ENCODE data around the gene EVI5L.
"Not testable (repeated sequence)": the region's sequence is repeated elsewhere in the genome, so short reads cannot be mapped to it uniquely, and the experiment has no call there.

Gene EVI5L

DNA sequence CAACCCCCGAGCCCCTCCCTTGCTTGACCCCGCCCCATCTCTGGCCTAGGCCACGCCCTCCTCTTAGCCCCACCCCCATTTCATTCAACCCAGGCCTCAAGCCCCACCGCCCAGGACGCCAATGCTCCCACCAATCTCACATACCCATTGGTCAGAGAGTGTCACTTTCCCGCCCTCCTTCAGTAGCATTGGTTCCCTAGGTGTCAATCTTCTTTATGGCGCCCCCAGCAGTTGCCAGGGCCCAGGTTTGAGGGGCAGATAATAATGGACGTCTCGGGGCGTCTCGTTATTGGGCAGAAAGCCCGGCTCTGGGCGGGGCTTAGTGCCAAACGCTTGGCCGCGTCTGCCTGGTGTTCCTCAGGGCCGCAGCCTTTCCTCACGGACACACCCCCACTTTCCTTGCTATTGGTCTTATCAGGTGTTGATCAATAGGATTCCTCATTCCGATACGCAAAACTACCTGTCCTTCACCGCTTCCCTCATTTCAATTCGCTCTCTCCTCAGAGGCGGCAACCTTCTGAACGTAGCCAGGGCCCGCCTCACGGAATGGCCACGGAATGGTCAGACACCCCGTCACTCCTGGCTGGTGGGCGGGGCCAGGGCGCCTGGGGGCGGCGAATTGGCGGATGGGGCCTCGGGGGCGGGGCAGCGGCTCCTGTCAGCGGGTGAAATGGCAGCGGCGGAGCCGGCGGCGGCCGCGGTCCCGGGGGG is at the start of gene EVI5L:
TSS of gene EVI5L (plus strand) at position 658 of the 711 bp plus-strand sequence. CDS start 16,325 bp downstream, outside the sequence.
- peak; percentile 100 for DNase-seq (ENCODE audit: low read depth)

GRCh38 chr19:7781157-7781556 is 48.9 kb upstream of the EVI5L start:
- DNase-seq (ENCODE audit: low read depth): no peak

DNA sequence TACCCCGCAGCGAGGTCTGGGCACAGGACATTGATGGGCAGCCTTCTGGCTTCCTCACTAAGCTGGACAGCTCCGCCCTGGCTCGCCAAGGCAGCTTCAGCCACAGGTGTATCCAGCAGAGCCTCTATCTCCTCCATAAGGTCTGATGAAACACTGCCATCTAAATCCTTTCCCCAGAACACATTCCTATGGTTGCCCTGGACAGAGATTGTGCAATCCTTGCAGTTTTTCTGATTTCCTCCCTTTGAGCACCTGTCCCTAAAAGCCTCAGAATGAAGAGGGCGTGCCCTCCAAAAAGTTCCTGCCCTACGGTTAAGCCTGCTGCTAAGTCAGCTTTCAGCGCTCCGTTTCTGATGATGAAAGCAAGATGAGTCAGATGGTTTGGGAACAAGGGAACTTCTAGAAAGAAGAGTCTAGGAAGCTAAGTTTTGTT is 46.0 kb upstream of the EVI5L start:
- DNase-seq (ENCODE audit: low read depth): peak; percentile 76

DNA sequence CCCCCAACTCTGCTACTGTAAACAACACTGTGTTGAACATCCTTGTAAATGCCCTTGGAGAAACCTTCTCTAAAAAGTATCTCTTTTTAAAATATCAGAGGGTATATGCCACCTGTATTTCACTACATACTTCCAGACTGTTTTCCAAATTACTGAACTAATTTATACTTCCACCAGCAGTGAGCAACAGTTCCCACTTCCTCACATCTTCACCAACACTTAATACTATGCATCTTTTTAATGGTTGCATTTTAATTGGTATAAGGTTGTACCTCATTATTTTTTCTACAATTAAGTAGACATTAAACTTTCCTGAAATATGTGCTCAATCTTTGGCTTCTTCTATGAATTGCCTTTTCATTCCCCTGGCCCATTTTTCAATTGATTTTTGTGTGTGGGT is 45.2 kb upstream of the EVI5L start:
- DNase-seq (ENCODE audit: low read depth): no peak

DNA sequence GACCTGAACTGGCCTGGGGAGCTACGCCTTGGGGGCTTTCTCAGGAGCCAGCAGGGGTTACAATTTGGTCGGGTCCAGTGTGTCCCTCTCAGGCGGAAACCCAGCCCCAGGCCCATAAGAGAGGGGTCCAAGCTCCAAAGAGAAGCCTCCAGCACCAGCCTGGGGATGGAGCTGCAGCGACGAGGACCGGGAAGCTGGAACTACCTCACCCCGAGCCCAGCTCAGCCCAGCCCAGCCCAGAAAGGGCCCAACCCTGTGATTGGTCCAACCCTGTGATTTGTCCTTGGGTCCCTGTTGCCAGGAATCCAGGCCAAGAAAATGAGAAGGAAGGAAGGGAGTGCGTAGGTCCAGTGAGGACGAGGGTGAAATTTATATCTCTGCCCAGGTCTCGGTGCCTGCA is 42.9 kb upstream of the EVI5L start:
- DNase-seq (ENCODE audit: low read depth): no peak

DNA sequence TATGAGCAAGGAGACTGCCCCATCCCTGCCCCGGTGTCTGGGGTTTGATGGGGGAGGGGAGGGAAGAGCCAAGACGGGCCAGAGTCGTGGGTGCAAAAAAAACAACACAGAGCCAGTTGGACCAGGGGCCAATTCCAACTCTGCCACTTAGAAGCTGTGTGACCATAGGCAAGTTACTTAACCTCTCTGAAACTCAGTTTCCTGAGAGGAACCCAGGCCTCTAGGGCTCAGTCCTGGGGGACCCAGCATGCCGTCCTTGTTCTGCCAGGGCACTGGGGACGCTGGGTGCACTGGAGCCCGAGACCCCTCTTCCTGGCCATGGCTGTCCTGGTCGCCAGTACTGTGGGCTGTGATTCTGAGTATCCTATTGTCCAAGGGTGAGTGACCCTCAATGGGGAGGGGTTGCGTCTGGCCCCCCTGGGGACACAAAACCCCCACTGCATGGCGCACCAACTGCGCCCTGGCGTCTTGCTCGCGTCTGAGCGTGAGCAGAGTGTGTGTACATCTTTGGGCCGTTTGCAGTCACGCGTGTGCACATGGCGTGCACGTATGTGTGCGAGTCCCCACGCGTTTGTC is 42.3 kb upstream of the EVI5L start:
- DNase-seq (ENCODE audit: low read depth): no peak

DNA sequence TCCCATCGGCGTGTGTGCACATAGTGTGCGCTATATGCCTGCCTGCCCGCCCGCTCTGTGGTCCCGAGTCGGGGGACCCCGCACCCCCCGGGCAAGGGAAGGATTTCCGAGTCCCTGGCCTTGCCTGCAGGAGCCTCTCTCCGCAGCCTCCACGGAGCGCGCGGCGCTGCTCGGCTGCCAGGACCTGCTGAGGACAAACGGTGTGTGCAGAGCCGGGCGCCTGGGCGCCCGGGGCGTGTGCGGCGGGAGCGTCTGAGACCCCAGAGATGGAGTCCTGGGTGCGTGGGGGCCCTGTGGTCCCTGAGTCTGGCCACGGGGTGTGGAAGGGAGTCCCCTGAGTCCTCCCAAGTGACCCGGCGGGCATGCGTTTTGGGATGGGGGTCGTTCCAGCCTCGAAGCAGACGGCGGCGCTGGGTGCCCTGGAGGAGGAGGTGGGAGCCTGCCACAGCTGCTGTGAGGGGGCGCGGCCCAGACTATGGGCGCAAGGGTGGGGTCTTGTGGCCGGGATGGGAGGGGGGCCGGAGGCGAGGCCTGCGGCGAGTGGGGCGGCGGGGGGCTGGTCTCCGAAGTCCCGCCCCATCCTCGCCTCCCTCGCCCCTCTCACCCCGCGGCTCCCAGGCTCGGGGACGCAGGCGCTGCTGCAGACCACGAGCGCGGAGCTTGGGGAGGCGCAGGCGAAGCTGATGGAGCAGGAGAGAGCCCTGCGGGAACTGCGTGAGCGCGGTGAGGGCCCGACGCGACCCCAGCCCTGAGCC is 41.7 kb upstream of the EVI5L start:
- no peak for DNase-seq (ENCODE audit: low read depth)

GRCh38 chr19:7788933-7789323 is 41.1 kb upstream of the EVI5L start:
- no peak for DNase-seq (ENCODE audit: low read depth)

GRCh38 chr19:7789447-7789846 is 40.6 kb upstream of the EVI5L start:
- no peak for DNase-seq (ENCODE audit: low read depth)

- no peak for DNase-seq (ENCODE audit: low read depth)
Measured at GRCh38 chr19:7790416-7790815, 39.6 kb upstream of the EVI5L start.

DNA sequence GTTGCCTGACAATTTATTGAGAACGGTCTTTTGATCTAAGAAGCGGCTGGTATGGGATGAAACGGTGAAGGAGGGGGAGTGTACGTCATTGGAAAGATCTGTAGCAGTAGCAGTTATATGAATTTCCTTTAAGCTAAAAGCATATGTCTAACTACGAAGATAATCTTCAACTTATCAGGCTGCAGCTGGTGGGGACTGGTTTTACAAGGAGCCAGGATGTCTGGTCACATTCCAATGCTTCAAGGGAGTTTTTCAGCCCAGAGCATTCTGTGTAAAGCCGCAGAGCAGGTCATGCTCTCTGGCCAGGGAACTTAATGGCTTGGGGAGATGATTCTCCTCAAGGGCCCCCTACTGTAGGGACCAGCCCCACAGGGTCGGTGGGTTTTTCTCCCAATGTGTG is 37.7 kb upstream of the EVI5L start:
- DNase-seq (ENCODE audit: low read depth): no peak

DNA sequence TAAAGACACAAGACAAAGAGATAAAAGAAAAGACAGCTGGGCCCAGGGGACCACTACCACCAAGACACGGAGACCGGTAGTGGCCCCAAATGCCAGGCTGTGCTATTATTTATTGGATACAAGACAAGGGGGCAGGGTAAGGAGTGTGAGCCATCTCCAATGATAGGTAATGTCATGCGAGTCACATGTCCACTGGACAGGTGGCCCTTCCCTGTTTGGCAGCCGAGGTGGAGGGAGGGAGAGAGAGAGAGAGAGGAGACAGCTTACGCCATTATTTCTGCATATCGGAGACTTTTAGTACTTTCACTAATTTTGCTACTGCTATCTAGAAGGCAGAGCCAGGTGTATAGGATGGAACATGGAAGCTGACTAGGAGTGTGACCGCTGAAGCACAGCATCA is 37.3 kb upstream of the EVI5L start:
- not testable (repeated sequence) for DNase-seq (ENCODE audit: low read depth)

DNA sequence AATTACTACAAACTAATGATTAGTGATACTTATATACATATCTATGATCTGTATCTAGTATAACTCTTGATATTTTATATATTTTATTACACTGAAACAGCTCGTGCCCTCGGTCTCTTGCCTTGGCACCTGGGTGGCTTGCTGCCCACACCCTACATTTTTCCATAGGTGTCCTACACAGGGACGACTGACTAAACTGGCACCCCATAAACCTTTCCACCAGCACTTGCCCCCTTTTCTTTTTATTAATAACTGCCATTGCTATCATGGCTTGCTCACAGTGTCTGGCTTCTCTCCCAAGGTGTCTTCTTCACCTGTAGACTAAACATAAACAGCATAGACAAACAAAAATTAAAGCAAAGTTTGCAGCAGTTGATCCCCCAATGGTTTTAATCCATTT is 36.5 kb upstream of the EVI5L start:
- no peak for DNase-seq (ENCODE audit: low read depth)

DNA sequence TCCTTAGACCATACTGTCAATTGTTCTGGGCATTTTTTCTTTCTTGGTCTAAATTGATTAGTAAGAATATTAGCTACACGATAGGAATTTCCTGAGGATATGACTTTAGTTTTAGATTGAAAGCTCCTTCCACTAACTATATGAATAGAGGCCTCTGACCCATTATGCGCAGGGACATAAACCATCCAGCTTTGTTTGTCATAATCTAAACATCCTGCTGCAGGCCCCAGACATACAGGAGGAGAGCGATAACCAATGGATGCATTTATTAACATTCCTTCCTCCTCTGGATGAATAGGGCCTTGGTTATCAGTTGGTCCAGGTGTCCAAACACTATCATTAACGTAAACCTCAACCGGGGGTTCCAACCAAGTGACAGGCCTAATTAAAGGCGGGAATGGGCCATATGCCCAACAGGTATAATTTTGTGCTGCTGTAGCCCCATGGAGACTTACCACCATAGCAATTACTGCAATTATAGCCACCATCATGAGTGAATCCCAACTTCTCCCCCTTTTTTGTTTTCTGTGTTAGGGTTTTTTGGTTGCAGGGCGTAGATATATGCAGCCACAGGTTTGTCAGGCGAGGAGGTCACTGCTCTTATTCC is 34.4 kb upstream of the EVI5L start:
- DNase-seq (ENCODE audit: low read depth): no peak

DNA sequence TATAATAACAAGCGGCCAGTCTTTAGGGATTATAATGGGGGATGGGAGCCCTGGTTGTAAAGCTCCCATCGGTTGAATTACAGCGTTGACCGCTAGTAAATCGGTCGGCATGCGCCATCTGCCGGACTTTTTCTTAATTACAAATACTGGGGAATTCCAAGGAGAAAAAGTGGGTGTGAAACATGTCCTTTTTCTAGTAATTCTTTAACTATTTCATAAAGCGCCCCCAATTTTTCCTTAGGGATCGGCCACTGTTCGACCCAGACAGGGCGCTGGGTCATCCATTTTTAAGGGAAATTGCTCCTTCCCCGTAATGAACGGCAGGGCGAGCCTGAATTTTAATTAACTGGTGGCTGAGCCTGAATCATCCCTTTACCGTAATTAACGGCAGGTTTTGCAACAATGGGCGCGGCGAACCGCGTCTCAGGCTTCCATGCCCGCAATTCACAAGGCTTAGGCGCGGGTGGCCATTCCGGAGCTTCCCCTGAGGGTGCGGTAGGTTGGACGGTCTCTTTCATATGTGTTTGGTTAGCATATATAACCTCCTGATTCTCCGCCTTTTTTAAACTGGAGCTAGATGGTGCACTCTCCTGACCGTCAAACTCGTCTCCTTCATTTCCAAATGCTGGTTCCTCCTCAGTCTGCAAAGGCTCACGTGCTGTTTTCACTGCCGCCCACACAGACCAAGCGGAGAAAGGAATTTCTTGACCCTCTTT is 30.2 kb upstream of the EVI5L start:
- peak; percentile 71 for DNase-seq (ENCODE audit: low read depth)

- DNase-seq (ENCODE audit: low read depth): no peak
Measured at GRCh38 chr19:7801020-7801570, 28.9 kb upstream of the EVI5L start.

DNA sequence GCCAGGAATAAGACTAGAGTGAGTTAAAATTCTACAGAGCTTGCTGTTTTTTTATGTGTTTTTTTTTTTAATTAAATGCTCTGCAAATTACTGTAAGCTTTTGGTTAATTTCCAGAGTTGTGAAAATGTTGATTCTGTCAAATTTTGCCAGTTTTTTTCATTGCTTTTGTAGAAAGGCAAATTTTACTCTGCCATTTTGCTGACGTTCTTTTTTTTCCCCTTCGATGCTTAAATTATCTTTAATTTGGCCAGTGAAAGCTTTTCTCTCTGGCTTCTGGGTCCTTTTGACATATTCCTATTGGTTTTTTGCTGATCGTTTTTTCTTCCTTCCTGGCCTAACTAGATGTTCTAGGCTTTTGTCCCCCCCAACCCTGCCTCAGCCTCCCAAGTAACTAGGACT is 23.8 kb upstream of the EVI5L start:
- DNase-seq (ENCODE audit: low read depth): no peak

- DNase-seq (ENCODE audit: low read depth): no peak
Measured at GRCh38 chr19:7806876-7807275, 23.1 kb upstream of the EVI5L start.

DNA sequence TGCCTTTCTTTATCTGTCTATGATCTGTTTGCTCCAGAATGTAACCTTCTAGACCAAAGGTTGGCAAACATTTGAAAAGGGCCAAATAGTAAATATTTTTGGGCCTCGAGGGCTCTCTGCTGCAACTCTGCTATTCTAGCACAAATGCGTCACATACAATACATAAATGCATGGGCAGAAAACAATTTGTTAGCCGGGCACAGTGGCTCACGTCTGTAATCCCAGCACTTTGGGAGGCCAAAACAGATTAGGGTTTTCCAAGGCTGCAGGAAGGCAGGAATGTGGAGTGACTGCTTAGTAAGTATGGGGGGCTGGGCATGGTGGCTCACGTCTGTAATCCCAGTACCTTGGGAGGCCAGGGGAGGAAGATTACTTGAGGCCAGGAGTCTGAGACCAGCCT is 21.9 kb upstream of the EVI5L start:
- DNase-seq (ENCODE audit: low read depth): no peak

DNA sequence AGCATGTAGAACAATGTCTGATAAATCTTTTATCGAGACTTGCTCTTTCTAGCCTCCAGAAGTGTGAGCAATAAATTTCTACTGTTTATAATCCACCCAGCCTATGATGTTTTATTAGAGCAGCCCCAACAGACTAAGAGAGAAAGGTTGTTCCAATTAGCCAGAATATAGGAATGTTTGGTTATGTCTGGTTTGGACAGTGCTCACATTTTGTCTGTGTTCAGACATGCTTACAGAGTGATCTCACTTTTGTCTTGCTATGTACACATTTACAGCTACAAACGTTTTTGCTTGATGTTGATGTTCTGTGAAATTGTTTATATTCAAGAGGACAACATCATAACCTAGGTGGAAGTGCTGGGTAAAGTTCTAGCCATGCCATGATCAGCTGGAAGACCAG is 18.0 kb upstream of the EVI5L start:
- DNase-seq (ENCODE audit: low read depth): no peak

DNA sequence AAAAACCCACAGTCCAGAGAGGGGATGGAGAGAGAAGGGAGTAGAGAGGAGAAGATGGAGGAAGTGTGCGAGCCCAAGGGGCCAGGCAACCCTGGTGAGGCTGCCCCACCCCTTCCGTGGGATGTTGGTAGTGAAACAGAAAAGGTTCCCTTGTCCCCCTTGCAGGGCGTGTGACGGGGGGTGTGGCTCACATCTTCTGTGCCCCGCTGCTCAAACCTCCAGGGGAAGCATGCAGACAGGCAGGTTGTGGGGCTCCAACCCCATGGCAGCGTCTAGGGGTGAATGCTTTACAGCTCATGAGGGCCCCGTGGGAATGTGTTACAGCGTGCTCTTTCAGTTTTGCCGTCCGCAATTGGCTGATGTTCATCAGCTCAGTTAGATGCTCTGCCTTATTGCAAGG is 14.7 kb upstream of the EVI5L start:
- no peak for DNase-seq (ENCODE audit: low read depth)

DNA sequence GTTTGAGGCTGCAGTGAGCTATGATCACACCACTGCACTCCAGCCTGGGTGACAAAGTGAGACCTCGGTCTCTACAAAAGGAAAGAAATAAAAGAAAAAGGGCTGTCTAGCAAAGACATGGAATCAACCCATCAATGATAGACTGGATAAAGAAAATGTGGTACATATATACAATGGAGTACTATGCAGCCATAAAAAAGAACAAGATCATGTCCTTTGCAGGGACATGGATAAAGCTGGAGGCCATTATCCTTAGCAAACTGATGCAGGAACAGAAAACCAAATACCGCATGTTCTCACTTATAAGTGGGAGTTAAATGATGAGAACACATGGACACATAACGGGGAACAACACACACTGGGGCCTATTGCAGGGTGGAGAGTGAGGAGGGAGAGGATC is 14.0 kb upstream of the EVI5L start:
- DNase-seq (ENCODE audit: low read depth): not testable (repeated sequence)
